HG03060 (cell line): ENCODE data around the gene CCDC201.
"Not testable (repeated sequence)": the region's sequence is repeated elsewhere in the genome, so short reads cannot be mapped to it uniquely, and the experiment has no call there.

Source experiments
- ATAC-seq: cut with Tn5 transposase; IDR thresholded peaks from one replicate; pipeline ENCODE4 v1.9.1; 2021; ENCODE audit warnings: low read depth, moderate number of reproducible peaks; ENCODE audit not compliant: unreplicated experiment

CCDC201 gene

DNA sequence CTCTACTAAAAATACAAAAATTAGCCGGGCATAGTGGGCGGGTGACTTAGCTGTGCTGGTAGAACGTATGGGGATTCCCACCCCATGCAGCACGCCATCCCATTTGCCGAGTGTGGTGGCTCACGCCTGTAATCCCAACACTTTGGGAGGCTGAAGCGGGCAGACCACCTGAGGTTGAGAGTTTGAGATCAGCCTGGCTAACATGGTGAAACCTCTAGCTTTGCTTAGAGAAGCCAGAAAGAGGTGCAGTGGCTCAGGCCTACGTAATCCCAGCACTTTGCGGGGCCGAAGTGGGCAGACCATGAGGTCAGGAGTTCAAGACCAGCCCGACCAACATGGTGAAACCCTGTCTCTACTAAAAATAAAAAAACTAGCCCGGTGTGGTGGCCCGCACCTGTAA lies 45.2 kb downstream of the CCDC201 start:
- not testable (repeated sequence) for ATAC-seq

DNA sequence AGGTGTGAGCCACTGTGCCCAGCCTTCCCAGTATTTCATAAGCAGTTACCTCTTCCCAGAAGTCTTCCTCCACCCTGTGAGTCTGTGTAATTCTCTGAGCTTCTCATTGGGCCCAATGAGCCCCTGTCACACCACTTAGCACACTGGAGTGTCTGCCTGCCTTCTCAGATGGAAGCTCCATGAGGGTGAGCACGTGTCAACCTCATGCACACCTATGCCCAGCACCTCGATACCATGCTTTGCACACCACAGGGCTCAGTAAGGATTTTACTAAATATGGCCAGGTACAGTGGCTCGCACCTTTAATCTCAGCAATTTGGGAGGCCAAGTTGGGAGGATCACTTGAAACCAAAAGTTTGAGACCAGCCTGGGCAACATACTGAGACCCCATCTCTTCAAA lies 46.3 kb downstream of the CCDC201 start:
- ATAC-seq = not testable (repeated sequence)

DNA sequence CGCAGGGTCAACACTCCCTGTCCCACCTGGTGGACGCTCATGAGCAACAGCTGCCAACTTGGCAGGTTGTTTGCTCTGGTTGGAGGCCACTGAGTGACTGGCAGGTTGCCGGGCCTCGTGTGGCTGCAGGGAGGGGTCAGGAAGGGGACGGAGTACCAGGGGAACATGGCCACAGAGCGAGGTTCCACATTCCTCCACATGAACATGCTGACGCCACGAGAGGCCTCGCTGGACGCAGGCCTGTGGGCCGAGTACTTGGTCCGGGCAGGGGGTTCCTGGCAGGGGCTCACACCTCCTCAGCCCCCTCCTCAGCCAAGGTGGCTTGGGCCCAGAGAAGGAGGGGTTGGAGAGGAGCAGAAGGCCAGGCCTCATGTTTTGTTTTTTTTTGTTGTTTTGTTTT lies 54.1 kb downstream of the CCDC201 start:
- not testable (repeated sequence) for ATAC-seq

DNA sequence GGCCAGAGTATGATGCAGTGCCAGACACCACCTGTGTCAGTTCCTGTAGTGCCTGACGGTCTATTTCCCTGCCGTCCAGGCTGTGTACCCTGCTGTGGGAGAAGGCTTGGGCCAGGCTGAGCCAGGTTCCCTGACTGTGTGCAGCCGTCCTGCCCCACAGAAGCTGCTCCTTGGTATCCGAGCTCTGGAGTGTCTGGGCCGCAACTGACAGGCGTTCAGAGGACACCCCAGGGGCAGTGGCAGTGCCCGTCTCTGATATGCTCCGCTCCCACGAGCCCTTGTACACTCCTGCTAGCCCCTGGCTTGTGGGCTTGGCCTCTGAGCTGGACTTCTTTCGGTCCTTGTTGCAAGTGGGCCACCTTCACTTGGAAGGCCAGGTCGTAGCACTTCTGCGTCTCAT lies 55.0 kb downstream of the CCDC201 start:
- ATAC-seq = not testable (repeated sequence)

DNA sequence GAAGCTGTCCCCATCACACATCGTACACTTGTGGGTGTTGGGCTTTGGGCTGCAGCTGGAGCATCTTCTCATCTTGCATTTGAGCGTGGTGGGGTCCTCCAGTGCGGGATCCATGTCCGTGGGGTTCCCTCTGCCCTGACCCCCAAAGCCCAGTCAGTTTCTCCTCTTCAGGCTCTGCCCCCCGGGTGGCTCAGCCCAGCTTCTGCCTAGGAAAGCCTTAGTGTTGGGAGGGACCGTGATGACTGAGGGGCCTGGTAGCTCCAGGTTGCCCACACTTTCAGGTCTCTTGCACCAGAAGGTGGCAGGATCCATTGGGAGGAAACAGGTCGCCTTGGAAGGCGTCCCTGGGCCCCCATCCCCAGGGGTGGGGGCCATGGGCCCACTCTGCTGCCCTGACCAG lies 55.9 kb downstream of the CCDC201 start:
- not testable (repeated sequence) for ATAC-seq

DNA sequence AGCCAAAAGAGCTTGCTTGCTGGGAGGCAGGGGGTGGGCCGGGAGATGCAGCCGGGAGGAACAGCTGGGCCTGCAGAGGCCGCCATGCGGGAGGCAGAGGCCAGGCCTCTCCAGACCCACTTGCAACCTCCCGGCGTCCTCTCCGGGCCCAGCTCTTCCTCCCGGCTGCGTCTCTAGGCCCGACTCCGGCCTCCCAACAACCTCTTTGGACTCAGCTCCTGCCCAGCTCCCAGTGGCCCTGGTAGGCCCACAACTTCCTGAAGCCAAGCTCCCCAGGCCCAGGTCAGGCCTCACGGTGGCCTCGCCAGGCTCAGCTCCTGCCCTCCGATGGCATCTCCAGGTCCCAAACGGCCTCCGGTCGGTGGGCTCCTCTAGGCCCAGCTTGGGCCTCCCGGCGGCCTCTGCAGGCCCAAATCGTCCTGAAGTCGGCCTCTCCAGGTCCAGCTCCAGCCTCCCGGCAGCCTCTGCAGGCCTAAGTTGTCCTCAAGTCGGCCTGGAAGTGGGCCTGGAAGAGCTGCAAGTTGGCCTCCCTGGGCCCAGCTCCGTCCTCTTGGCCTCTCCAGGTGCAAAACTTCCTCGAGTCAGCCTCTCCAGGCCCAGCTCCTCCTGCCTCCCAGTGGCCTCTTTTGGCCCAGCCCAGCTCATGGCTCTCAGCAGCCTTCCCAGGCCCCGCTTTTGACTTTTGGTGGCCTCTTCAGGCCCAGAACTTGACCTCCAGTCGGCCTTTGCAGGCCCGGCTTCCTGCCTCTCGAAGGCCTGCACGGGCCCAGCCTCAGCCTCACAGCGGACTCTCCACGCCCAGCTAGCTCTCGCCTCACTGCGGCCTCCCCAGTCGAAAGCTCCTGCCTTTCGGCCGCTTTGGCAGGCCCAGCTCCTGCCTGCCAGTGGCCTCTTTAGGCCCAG lies 58.4 kb downstream of the CCDC201 start:
- not testable (repeated sequence) for ATAC-seq

DNA sequence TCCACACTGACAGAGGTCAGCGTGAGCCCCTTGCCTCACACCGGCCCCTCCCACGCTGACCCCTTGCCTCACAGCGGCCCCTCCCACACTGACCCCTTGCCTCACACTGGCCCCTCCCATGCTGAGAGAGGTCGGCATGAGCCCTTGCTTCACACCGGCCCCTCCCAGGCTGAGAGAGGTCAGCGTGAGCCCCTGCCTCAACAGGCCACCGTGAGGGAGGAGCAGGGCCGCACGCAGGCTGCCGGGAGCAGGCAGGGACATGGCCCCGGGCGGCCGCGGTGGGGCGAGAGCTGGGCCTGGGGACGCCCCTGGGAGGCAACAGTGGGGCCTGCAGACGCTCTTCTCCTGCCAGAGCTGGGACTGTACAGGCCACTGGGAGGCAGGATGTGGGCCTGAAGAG lies 59.1 kb downstream of the CCDC201 start:
- not testable (repeated sequence) for ATAC-seq

DNA sequence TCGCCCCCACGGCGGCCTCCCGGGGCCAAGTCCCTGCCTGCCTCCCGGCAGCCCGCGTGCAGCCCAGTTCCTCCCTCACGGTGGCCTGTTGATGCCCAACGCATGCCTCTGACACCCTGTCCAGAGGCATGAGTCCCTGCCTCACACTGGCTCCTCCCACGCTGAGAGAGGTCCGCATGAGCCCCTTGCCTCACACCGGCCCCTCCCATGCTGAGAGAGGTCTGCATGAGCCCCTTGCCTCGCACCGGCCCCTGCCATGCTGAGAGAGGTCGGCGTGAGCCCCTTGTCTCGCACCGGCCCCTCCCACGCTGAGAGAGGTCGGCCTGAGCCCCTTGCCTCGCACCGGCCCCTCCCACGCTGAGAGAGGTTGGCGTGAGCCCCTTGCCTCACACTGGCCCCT lies 59.9 kb downstream of the CCDC201 start:
- ATAC-seq = no peak

DNA sequence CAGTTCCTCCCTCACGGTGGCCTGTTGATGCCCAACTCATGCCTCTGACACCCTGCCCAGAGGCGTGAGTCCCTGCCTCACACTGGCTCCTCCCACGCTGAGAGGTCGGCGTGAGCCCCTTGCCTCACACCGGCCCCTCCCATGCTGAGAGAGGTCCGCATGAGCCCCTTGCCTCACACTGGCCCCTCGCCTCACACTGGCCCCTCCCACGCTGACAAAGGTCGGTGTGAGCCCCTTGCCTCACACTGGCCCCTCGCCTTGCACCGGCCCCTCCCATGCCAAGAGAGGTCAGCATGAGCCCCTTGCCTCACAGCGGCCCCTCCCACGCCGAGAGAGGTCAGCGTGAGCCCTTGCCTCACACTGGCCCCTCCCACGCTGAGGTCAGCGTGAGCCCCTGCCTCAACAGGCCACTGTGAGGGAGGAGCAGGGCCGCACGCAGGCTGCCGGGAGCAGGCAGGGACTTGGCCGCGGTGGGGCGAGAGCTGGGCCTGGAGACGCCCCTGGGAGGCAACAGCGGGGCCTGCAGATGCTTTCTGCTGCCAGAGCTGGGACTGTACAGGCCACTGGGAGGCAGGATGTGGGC lies 61.1 kb downstream of the CCDC201 start:
- not testable (repeated sequence) for ATAC-seq

DNA sequence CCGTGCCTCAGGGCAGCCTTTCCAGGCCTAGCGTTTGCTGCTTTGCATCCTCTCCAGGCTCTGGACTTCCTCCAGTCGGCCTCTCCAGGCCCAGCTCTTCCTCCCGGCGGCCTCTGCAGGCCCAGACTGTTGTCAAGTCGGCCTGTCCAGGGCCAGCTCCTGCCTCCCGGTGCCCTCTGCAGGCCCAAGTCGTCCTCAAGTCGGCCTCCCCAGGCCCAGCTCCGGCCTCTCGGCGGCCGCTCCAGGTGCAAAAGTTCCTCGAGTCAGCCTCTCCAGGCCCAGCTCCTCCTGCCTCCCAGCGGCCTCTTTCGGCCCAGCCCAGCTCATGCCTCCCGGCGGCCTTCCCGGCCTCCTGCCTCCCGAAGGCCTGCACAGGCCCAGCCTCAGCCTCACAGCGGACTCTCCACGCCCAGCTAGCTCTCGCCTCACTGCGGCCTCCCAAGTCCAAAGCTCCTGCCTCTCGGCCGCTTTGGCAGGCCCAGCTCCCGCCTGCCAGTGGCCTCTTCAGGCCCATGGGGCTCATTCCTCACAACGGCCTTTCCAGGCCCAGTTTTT lies 62.4 kb downstream of the CCDC201 start:
- ATAC-seq = not testable (repeated sequence)
